ENCODE results near the gene RNASEH2C.

GRCh38 chr11:65712633-65713076 is 7.9 kb downstream of the RNASEH2C start:
- TF ChIP-seq CTCF (conservative IDR thresholded peaks at IDR 0.05) (no peak), ZFX (IDR thresholded peaks at IDR 0.05) (no peak)

All from C4-2B (cell line).